GM21526 (cell line): Measurements from ENCODE around the gene PLCE1.
"Not testable (repeated sequence)": the region's sequence is repeated elsewhere in the genome, so short reads cannot be mapped to it uniquely, and the experiment has no call there.

ENCODE experiments used
- ATAC-seq: cut with Tn5 transposase; IDR thresholded peaks from one replicate; pipeline ENCODE4 v1.9.1; 2021; ENCODE audit warnings: moderate library complexity; ENCODE audit not compliant: unreplicated experiment, low FRiP score

Gene PLCE1

DNA sequence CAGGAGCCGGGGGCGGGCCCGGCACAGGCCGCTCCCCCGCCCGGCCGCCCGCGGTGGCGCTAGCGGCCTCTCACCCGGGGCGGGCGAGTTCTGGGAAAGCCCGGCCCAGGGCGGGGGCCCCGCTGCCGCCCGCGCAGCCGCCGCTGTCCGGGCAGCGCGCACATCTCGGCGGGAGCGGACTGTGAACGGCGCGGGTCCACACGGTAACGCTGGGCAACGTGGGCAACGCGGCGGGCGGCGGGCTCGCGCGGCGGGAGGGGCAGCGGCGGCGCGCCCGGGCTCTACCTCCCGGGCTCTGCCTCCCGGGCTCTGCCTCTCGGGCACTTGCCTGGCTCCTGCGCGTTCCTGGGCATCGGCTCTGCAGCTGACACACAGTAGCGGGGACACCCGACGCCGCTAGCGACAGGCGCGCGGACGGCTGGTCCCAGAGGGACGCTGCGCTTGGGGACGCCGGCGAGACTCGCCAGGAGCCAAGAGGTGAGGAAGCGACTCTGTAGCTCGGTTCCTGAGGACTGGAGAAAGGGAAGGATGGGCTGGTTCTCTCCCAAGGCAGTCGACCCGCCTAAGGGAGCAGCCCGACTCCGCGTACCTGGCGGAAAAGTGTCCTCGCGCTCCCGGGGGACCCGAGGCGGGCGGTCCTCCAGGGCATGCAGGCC is at the start of gene PLCE1:
Gene PLCE1, plus strand, starts transcription at position 150 of the 656 bp plus-strand sequence. CDS start 37,116 bp downstream, outside the sequence.
- peak; percentile 81 for ATAC-seq

DNA sequence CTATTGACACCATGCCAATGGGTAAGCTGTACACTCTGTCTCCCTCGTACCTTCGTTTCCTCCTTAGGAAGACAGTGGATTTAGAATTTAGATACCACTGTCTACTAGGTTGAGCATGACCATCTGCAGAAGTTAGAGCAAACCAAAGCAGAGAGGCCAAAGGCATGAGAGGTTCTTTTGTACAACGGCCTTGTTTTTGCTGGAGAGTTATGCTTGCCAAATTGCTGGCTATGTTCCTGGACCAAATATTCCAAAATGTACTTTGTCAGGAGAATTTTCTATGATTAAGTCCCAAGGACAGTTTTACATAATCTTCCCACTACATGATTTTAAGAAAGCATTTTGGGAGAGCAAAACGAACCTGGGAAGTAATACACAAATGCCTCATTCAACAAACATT is 47.9 kb upstream of the PLCE1 start:
- no peak for ATAC-seq

DNA sequence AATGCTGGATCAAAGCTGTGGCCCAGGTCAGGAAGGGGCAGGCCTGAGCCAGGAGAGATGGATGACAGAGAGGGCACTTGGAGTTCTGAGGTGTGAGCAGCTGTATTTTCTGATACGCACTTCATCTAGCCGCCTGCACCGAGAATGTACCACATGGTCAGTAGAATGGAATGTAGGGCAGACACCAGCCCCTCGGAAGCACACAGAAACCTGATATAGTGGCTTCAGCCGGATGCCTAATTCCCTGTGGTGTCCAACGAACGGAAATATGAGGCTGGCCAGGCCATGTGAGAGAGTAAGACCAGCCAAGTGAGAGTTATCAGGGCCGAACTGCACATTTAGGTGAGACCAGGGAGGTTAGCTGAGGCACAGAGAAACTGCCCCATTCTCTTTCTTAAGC is 46.7 kb upstream of the PLCE1 start:
- no peak for ATAC-seq

DNA sequence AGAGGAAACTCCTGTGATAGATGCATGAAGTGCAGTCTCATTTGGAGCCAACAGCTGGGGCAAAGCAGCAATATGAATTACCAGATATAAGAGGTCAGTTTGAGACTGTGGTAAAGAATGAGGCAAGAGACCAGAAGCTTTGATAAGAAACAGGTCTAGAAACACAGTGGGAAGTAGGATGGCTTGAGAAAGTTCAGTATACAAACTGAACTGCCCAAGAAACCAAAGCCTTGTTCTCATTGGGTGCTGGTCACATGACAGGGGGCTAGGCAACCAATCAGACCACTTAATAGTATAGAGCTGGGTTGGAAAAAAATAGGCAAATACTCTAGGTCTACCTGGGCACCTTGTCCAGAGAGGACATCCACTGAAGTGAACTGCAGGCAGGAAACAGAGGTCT is 46.2 kb upstream of the PLCE1 start:
- no peak for ATAC-seq

DNA sequence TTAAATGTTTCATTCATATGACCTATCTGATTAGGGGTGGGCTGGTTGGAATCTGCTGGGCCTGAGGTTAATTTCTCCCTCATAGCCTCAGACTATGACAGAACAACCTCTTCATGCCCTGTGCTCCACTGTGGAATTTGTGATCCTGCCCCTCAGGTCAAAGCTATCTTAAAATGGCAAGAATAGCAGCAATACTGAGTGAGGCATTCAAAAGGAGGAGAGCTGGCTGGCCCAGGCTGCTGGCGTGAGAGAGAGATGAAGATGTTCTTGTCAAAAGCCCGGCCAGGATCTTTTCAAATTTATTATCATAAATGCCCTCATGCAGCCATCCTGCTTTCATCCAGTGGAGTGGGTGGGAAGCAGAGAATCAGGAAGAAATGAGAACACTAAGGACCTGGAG is 41.8 kb upstream of the PLCE1 start:
- ATAC-seq, result no peak

DNA sequence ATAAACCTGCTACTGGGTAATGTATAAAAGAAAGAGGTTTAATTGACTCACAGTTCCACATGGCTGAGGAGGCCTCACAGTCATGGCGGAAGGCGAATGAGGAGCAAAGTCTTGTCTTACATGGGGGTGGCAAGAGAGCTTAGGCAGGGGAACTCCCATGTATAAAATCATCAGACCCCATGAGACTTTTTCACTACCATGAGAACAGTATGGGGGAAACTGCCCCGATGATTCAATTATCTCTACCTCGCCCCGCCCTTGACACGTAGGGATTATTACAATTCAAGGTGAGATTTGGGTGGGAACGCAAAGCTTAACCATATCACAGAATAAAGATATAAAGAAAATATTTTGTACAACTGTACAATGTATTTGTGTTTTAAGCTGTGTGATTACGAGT is 39.4 kb upstream of the PLCE1 start:
- ATAC-seq, result no peak

DNA sequence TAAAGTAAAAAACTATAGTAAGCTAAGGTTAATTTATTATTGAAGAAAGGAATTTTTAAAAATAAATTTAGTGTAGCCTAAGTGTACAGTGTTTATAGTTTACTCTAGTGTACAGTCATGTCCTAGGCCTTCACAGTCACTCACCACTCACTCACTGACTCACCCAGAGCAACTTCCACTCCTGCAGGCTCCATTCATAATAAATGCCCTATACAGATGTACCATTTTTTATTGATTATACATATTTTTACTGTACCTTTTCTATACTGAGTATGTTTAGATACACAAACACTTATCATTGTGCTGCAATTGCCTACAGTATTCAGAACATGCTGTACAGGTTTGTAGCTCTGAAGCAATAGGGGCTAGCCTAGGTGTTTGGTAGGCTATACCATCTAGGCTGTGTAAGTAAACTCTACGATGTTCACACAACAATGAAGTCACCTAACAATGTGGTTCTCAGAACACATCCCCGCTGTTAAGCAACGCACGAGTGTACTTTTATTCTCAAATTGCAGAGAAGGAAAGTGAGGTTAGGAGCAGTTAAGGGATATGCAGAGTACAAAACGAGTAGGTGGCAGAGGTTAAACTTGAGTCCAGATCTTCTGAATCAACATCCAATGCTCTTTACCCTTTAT is 38.9 kb upstream of the PLCE1 start:
- no peak for ATAC-seq

DNA sequence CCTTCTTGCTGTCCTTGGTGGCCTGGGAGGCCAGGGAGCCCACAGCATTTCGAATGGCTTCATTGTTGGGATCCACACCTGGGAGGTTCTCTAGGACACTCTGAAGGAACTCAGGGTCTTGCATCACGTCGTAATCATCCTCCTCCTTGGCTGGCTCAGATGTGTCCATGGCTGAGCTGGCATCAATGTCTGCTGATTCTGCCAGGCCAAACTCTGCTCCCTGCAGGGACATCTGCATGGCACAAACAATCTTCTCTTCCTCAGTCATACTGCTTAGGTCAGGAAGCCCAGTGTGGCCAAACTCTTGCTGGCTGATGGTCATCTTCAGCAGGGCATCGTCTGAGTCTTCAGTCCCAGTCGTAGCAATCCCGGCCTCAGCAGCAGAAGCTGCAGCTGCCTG is 34.9 kb upstream of the PLCE1 start:
- ATAC-seq, result no peak

DNA sequence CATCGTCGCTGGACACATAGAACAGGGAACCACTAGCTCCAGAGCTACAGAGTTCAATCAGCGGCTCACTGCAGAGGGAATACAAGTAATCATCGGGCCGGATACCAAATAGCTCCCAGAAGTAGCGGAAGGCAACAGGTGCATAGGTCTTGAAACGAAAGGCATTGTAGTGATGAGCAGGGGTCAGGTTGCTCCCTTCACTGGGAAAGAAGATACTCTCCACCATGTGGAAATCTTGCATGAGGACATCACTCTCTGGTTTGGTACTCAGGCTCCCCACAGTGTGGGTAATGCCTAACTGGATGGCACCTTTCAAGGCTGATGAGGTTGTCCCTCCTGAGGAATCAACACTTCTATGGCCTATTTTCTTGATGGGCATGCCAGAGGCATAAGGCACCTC is 32.7 kb upstream of the PLCE1 start:
- ATAC-seq, result not testable (repeated sequence)

DNA sequence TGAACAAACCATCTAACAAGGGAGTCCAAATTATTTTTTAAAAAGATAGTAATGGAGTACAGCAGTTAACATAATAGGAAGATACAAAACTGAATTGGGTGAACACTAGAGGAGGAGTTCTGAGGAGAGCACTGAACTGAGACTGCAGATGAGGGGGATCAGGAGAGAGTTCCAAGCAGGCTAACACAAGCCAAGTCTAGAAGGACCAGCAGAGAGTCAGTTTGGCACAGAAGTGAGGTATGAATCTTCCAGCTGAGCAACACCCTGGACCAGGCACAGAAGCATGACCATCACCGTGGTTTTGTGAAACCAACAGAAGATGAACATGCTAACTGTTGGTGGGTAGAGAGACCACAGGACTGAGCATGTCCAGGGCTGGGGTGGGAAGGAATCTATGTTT is 30.8 kb upstream of the PLCE1 start:
- ATAC-seq, result no peak

DNA sequence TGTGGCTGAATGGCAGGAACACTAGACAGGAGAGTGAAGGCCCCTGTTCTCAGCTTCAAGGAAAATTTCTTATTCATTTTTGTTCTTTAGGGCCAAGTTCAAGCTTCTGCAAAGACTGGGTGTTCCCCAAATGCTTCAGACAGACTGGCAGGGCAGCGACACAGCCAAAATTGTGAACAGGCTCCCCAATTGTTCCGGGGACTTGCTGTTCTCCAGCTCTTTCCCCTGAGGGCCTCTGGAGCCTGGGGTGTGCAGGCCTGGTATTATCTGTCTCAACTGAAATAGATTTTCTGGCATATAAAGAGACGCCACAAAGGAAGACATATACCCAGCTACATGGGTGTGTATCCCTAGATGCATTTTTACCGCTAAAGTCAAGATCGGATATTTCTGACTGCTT is 30.3 kb upstream of the PLCE1 start:
- no peak for ATAC-seq

DNA sequence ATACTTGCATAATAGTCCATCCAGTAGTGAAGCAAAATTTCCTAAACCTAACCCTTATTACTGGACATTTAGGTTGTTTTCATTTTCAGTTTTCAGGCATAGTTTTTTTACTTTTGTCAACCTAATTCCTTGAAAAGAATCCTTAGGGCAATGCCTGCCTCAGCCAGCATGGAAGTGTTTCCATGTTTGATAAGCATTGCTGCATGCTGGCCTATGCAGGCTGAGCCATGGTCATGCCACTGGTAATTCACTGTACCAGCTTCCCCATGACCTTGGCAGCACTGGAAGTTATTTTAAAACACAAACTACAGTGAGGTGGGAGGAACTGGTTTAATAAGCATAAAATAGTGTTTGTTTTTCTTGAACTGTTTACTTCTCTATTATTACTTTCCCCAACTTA is 27.8 kb upstream of the PLCE1 start:
- ATAC-seq, result no peak

DNA sequence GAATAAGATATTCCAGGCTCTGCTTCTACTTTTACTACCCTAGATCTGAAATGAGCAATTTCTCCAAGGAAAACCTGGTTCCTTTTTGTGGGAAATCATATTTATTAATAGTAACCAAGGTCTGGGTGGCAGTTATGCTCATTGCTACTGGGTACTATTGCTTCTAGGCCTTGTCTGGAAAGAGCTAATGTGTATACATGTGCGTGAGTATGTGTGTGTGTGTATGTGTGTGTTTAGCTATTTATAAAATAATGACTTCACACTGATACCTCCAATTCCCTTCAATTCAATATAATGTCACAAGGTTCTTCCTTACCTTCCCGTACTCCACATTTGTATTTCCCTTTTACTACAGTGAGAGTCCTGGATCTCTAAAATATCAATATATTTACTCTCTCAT is 26.0 kb upstream of the PLCE1 start:
- ATAC-seq, result no peak

DNA sequence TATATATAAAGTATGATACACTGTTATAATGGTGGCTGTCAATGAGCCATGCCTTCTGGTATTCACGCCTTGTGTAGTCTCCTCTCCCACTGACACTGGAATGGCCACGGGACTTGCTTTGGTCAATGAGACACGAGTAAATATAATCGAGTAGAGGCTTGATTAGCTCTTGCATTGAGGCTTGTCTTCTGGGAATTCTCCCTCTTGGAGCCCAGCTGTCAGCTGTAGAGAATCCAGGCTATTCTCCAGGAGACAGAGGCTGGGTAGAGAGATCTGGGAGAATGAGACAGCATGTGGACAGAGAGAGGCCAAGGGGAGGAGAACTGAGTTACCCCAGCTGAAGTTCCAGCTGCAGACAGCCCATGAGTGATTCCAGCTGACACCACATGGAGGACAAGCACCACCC is 25.2 kb upstream of the PLCE1 start:
- no peak for ATAC-seq

DNA sequence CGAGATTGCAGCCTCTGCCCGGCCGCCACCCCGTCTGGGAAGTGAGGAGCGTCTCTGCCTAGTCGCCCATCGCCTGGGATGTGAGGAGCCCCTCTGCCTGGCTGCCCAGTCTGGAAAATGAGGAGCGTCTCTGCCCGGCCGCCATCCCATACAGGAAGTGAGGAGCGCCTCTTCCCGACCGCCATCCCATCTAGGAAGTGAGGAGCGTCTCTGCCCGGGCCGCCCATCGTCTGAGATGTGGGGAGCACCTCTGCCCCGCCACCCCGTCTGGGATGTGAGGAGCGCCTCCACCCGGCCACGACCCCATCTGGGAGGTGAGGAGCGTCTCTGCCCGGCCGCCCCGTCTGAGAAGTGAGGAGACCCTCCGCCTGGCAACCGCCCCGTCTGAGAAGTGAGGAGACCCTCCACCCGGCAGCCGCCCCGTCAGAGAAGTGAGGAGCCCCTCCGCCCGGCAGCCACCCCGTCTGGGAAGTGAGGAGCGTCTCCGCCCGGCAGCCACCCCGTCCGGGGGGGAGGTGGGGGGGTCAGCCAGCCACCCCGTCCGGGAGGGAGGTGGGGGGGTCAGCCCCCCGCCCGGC is 23.2 kb upstream of the PLCE1 start:
- ATAC-seq, result not testable (repeated sequence)

DNA sequence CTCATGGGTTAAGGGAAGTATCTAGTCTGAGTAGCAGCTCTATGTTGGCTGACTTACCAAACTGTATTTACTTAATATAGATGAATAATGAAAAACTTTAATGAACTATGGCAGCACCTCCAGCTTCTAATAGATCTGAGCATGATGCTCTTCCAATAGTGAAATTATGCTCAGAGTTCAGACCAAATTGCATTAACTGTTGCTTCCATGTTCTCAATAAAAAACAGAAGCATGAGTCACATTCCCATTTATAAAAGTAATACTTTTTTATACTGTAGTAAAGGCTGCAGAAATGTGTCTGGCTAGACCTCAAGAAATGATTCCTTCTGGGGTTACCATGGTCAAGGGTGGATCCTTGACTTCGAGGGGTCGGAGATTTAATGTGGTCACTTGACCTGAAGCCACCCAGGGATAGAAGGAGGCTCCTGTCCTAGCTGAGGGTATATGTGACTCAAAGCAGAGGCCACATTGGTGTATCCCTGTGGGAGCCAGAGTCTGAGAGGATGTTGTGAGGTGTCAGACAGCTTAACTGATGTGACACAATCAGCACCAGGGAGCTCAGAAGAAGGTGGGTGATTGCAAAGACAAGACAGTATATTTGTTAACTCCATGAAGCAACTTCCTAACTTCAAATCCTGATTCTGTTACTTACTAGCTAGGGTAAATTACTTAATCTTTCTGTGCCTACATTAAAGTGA is 19.8 kb upstream of the PLCE1 start:
- ATAC-seq, result no peak

DNA sequence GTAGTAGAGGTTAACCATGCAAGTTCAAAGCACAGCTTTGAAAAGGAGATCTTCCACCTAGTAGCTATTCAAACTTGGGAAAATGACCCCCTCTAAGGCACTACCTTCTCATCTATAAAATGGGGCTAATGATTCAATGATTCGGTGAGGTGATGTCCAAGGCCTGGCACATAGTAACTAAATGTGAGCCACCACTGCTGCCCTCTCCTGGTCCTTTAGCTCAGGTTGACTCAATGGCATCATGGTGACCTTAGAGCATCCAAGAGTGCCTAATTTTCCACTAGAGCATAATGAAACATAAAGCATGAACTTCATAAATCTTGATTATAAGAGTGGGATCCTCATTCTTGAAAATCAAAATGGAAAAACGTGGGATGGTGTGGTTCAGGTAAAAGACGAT is 16.3 kb upstream of the PLCE1 start:
- ATAC-seq, result no peak

DNA sequence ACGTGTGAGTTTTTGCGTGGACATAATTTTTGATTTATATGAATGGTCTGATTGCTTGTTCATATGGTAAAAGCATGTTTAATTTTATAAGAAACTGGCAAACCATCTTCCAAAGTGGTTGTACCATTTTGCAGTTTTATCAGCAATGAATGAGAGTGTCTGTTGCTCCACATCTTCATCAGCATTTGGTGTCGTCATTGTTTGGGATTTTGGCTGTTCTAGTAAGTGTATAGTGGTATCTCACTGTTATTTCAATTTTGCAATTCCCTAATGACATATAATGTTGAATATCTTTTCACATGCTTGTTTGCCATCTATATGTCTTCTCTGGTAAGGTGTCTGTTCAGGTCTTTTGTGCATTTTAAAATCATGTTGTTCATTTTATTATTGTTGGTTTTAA is 13.2 kb upstream of the PLCE1 start:
- no peak for ATAC-seq

DNA sequence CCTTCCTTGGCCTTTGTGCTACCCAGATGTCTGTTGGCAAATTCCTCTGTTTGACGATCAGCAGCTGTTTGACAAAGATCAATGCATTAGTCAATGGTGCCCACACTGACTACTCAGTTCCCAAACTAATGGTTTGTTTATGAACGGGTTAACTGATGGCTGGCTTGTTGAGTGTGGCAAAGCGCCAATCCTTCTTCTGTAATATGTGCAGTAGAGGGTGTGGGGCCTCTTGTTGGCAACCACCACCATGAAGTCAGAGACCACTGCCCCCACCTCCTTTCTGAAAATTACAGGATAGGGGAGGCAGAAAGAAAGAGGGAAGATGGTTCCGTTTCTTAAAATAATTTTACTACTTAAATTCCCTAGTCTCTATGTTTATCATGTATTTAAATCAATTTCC is 2.6 kb upstream of the PLCE1 start:
- ATAC-seq, result no peak

DNA sequence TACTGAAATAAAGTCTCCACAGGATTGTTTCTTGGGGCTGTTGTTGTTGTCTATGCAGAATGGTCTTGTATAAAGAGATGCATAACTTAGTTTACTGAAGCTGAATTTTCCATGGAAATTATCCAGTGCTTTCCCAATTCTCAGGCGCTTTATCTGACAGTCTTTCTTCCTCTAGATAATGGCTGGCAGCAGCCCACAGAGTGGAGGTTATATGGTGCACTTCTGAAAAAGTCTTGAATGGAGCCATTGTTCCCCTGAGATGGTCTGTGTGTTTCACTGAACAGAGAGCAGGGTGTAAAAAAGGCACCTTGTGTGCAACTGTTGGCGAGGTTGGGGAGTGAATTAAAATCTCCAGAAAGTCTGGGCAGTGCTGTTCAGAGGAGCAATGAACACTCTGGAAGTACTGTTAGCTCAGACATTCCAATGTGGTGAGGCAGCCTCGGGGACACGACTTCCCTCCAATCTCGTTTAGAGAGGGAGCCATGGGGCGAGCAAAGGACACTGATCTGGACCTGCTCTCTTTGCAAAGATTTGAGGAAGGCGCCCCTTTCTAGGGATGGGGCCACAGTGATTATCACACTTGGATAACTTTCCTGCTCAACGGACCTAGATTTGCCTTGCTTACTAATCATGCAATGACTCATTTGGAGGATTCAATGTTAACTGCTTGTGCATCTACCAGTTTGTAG is 2.0 kb upstream of the PLCE1 start:
- no peak for ATAC-seq

DNA sequence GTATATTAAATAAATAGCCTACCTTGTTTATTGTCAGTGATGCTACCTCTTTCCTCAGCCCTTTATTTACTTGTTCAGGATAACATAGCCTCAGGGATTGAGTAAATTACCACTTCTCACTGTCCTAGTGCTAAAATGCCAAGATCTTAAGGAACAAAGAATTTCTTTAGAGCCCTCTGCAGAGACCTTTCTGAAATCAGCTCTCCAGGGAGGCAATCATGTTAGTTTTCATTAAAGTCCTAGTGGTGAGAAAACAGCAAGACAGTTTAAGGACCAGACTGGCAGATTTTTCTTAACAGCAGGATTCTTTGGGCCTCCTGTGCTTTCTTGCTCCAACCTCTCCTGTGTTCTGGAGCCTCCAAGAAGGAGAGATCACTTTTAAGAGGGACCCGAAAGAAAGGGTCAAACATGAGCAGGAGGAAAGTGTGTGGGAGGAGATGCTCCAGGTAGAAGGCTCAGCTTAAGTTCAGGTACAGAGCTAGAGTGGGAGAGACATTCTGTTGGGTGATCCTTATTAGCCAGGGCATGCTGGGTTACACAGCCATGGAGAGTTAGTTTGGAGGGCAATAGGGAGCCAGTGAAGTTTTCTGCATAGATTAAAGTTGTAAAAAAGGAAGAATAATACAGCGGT is 1.2 kb upstream of the PLCE1 start:
- ATAC-seq, result no peak
